GM19351 (cell line): ENCODE data around the gene PAIP2B.
"Not testable (repeated sequence)": the region's sequence is repeated elsewhere in the genome, so short reads cannot be mapped to it uniquely, and the experiment has no call there.

Source experiments
- ATAC-seq: cut with Tn5 transposase; IDR thresholded peaks from one replicate; pipeline ENCODE4 v1.9.1; 2021; ENCODE audit warnings: mild to moderate bottlenecking, moderate library complexity; ENCODE audit not compliant: unreplicated experiment

PAIP2B gene

GRCh38 chr2:71220743-71221142, 6.2 kb downstream of the PAIP2B start:
- ATAC-seq, result no peak

GRCh38 chr2:71216501-71216900, 10.4 kb downstream of the PAIP2B start:
- ATAC-seq, result no peak

GRCh38 chr2:71215447-71215846, 11.5 kb downstream of the PAIP2B start:
- ATAC-seq, result no peak

- ATAC-seq, result no peak
Observed at GRCh38 chr2:71212336-71212735, 14.6 kb downstream of the PAIP2B start.

- no peak for ATAC-seq
Observed at GRCh38 chr2:71210292-71210691, 16.6 kb downstream of the PAIP2B start.

GRCh38 chr2:71208756-71209155, 18.1 kb downstream of the PAIP2B start:
- ATAC-seq, result no peak

- ATAC-seq, result no peak
Observed at GRCh38 chr2:71207601-71208000, 19.3 kb downstream of the PAIP2B start.

GRCh38 chr2:71206271-71206670, 20.6 kb downstream of the PAIP2B start:
- ATAC-seq, result no peak

- ATAC-seq, result no peak
Observed at GRCh38 chr2:71191570-71191943, 35.3 kb downstream of the PAIP2B start.

- no peak for ATAC-seq
Observed at GRCh38 chr2:71190656-71191569, 36.0 kb downstream of the PAIP2B start.

- ATAC-seq, result no peak
Observed at GRCh38 chr2:71187589-71187988, 39.3 kb downstream of the PAIP2B start.

- no peak for ATAC-seq
Observed at GRCh38 chr2:71186973-71187372, 39.9 kb downstream of the PAIP2B start.

- ATAC-seq, result not testable (repeated sequence)
Observed at GRCh38 chr2:71183306-71184115, 43.4 kb downstream of the PAIP2B start.

GRCh38 chr2:71181316-71181715, 45.6 kb downstream of the PAIP2B start:
- ATAC-seq, result no peak

- not testable (repeated sequence) for ATAC-seq
Observed at GRCh38 chr2:71178836-71179235, 48.1 kb downstream of the PAIP2B start.

GRCh38 chr2:71174207-71174606, 52.7 kb downstream of the PAIP2B start:
- no peak for ATAC-seq

GRCh38 chr2:71173096-71173495, 53.8 kb downstream of the PAIP2B start:
- ATAC-seq, result no peak

GRCh38 chr2:71166812-71167211, 60.1 kb downstream of the PAIP2B start:
- ATAC-seq, result no peak

- ATAC-seq, result no peak
Observed at GRCh38 chr2:71157124-71157793, 69.6 kb downstream of the PAIP2B start.

GRCh38 chr2:71156573-71156972, 70.3 kb downstream of the PAIP2B start:
- ATAC-seq, result no peak

- ATAC-seq, result no peak
Observed at GRCh38 chr2:71155846-71156245, 71.1 kb downstream of the PAIP2B start.
